K562 (cell line): ENCODE measurements around the gene LST1. TPM values are rescaled to one million over a fixed set of nuclear protein-coding genes. Genes with fewer than 3 reads are reported as not detected.

Experiments used
- CREBBP ChIP-seq: IDR thresholded peaks from one replicate; pipeline ENCODE4 v1.6.1; 2012; ENCODE audit warnings: low read depth, mild to moderate bottlenecking, control low read depth, inconsistent platforms, low read length
- CTCFL ChIP-seq: IDR thresholded peaks from 2 replicates; pipeline ENCODE4 v1.6.1; 2011; ENCODE audit warnings: borderline replicate concordance, low read depth, mild to moderate bottlenecking, moderate library complexity, low read length; ENCODE audit not compliant: insufficient read depth, poor library complexity, severe bottlenecking
- ERF ChIP-seq: fragments of 450-650 bp; formaldehyde crosslinking; IDR thresholded peaks from 2 replicates; pipeline ENCODE4 v1.4.0; 2020; ENCODE audit warnings: mild to moderate bottlenecking, mixed read lengths
- ESRRA ChIP-seq: fragments of 450-650 bp; IDR thresholded peaks from 2 replicates; pipeline ENCODE4 v1.6.1; 2014; ENCODE audit warnings: low read depth, mild to moderate bottlenecking, moderate library complexity, borderline replicate concordance
- FOXM1 ChIP-seq, 2 experiments: fragments of 450-650 bp in 1 of 2; sonication (generic) in 1 of 2; formaldehyde crosslinking in 1 of 2; IDR thresholded peaks; 2 replicates each; pipeline versions ENCODE4 v1.6.1 to v1.9.0; 2017 to 2022; ENCODE audit warnings: low read depth in 2 of 2, mild to moderate bottlenecking in 2 of 2, missing genetic modification reagents in 1 of 2, moderate library complexity in 1 of 2
- HDGF ChIP-seq: fragments of 450-650 bp; IDR thresholded peaks from 2 replicates; pipeline ENCODE4 v1.6.1; 2016
- ILK ChIP-seq: fragments of 450-650 bp; IDR thresholded peaks from 2 replicates; pipeline ENCODE4 v1.6.1; 2016; ENCODE audit warnings: missing genetic modification characterization, low read depth, mild to moderate bottlenecking, missing compliant biosample characterization, moderate library complexity, borderline replicate concordance
- IRF9 ChIP-seq: fragments of 450-650 bp; IDR thresholded peaks from 2 replicates; pipeline ENCODE4 v1.6.1; 2016; ENCODE audit warnings: missing biosample characterization, missing genetic modification characterization
- KDM1A ChIP-seq, 2 experiments: fragments of 450-650 bp; IDR thresholded peaks; 2 replicates each; pipeline ENCODE4 v1.6.1; 2016; ENCODE audit warnings: mild to moderate bottlenecking in 2 of 2
- KDM2B ChIP-seq: fragments of 250-450 bp; sonication (Bioruptor Pico); IDR thresholded peaks from 2 replicates; pipeline ENCODE4 v1.8.0; 2021; ENCODE audit warnings: mild to moderate bottlenecking, moderate library complexity
- MAFF ChIP-seq: IDR thresholded peaks from 2 replicates; pipeline ENCODE4 v1.6.1; 2012; ENCODE audit warnings: low read length, improper control_type of control experiment
- NR2F6 ChIP-seq: fragments of 450-650 bp; formaldehyde crosslinking; IDR thresholded peaks from 2 replicates; pipeline ENCODE4 v1.4.0; 2020; ENCODE audit warnings: mild to moderate bottlenecking
- PHTF2 ChIP-seq: fragments of 250-450 bp; sonication (Bioruptor Pico); IDR thresholded peaks from 2 replicates; pipeline ENCODE4 v1.5.0; 2021; ENCODE audit warnings: mild to moderate bottlenecking
- SMARCA4 ChIP-seq: fragments of 450-650 bp; IDR thresholded peaks from 2 replicates; pipeline ENCODE4 v1.6.1; 2016
- SRSF9 ChIP-seq: fragments of 200-400 bp; formaldehyde crosslinking; IDR thresholded peaks from 2 replicates; pipeline ENCODE4 v1.6.1; 2017; ENCODE audit warnings: low read depth, low read length, borderline replicate concordance
- TFAP4 ChIP-seq: sonication (generic); formaldehyde crosslinking; IDR thresholded peaks from 2 replicates; pipeline ENCODE4 v1.8.0; 2022; ENCODE audit warnings: missing genetic modification reagents, mild to moderate bottlenecking, moderate library complexity, borderline replicate concordance
- TRIM28 ChIP-seq: fragments of 450-650 bp; IDR thresholded peaks from 2 replicates; pipeline ENCODE4 v1.6.1; 2017
- ZBTB17 ChIP-seq: fragments of 450-650 bp; formaldehyde crosslinking; IDR thresholded peaks from 2 replicates; pipeline ENCODE4 v1.4.0; 2020; ENCODE audit warnings: mild to moderate bottlenecking
- ZNF57 ChIP-seq: fragments of 450-650 bp; formaldehyde crosslinking; IDR thresholded peaks from 2 replicates; pipeline ENCODE4 v1.4.0; 2020; ENCODE audit warnings: mild to moderate bottlenecking, moderate library complexity
- polyA plus RNA-seq, 8 experiments: library from polyadenylated mRNA; depleted of rRNA in 4 of 8; stranded (reverse) in 5 of 8; unstranded in 3 of 8; fragments of >200 nt; fragmentation: Nextera tagmentation in 2 of 8; fragmentation: Illumina TruSeq in 1 of 8; extraction: Ambion mirVana in 2 of 8; extraction: Trizol in 1 of 8; gene quantifications; 2 replicates each; pipeline versions ENCODE4 v1.2.1 to v1.2.3, GENCODE V29; 2011 to 2014; ENCODE audit warnings: inconsistent platforms in 1 of 8, missing spikeins in 1 of 8
- total RNA-seq, 7 experiments: library from RNA; depleted of rRNA in 6 of 7; stranded (reverse); fragments of >200 nt in 6 of 7; fragmentation: Illumina TruSeq in 2 of 7; extraction: Trizol in 2 of 7; gene quantifications; 2 replicates each; pipeline versions ENCODE4 v1.2.1 to v1.2.3, GENCODE V29; 2011 to 2021; ENCODE audit warnings: low replicate concordance in 1 of 7
- TF ChIP-seq, protein P1 (sequence below): sonication (generic); formaldehyde crosslinking; IDR thresholded peaks from 2 replicates; pipeline ENCODE4 v1.8.1; 2023; ENCODE audit warnings: mild to moderate bottlenecking, missing genetic modification reagents
- TF ChIP-seq, protein P2 (sequence below): fragments of 250-450 bp; sonication (Bioruptor Pico); IDR thresholded peaks from 2 replicates; pipeline ENCODE4 v1.4.0; 2020; ENCODE audit warnings: mild to moderate bottlenecking

Gene LST1
- total and polyA plus RNA-seq, 9 of the 15 experiments (the other 6 are each of a cell fraction or from before 2014, with no cell fraction given) = 0.82 to 7.8 (median 1.7) TPM

GRCh38 chr6:31580807-31581433 is 5.2 kb upstream of the LST1 start (continued):
- TF ChIP-seq CTCFL = peak; percentile 94
- TF ChIP-seq ESRRA = no peak
- TF ChIP-seq SMARCA4 = 0 out of 2 replicates have a peak, but pooled peaks have one; percentile 54
- TF ChIP-seq ZNF57 = no peak
- TF ChIP-seq PHTF2 = no peak
- TF ChIP-seq IRF9 (tag) = no peak
- no peak for TF ChIP-seq FOXM1 (IDR thresholded peaks at IDR 0.05; ENCODE audit: low read depth)
- TF ChIP-seq FOXM1 (CRISPR knock-in tag; IDR thresholded peaks at IDR 0.05; ENCODE audit: low read depth) = 0 out of 2 replicates have a peak, but pooled peaks have one; percentile 62
- peak; percentile 70 for TF ChIP-seq KDM2B (CRISPR knock-in tag)
- no peak for TF ChIP-seq KDM1A (IDR thresholded peaks at IDR 0.05)
- TF ChIP-seq ZBTB17 = no peak; the same call in none of the 2 replicates
- TF ChIP-seq TRIM28 = no peak
- TF ChIP-seq CREBBP = no peak
- TF ChIP-seq ERF (CRISPR knock-in tag) = peak; percentile 77
- peak; percentile 82 for TF ChIP-seq TFAP4 (CRISPR knock-in tag)
- TF ChIP-seq, protein P1, sequence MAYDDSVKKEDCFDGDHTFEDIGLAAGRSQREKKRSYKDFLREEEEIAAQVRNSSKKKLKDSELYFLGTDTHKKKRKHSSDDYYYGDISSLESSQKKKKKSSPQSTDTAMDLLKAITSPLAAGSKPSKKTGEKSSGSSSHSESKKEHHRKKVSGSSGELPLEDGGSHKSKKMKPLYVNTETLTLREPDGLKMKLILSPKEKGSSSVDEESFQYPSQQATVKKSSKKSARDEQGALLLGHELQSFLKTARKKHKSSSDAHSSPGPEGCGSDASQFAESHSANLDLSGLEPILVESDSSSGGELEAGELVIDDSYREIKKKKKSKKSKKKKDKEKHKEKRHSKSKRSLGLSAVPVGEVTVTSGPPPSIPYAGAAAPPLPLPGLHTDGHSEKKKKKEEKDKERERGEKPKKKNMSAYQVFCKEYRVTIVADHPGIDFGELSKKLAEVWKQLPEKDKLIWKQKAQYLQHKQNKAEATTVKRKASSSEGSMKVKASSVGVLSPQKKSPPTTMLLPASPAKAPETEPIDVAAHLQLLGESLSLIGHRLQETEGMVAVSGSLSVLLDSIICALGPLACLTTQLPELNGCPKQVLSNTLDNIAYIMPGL = no peak; the same call in none of the 2 replicates
- no peak for TF ChIP-seq NR2F6
- no peak for TF ChIP-seq MAFF
- TF ChIP-seq SRSF9 = no peak
- TF ChIP-seq, protein P2, sequence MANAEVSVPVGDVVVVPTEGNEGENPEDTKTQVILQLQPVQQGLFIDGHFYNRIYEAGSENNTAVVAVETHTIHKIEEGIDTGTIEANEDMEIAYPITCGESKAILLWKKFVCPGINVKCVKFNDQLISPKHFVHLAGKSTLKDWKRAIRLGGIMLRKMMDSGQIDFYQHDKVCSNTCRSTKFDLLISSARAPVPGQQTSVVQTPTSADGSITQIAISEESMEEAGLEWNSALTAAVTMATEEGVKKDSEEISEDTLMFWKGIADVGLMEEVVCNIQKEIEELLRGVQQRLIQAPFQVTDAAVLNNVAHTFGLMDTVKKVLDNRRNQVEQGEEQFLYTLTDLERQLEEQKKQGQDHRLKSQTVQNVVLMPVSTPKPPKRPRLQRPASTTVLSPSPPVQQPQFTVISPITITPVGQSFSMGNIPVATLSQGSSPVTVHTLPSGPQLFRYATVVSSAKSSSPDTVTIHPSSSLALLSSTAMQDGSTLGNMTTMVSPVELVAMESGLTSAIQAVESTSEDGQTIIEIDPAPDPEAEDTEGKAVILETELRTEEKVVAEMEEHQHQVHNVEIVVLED = peak; percentile 56; the same call in 1 of the 2 replicates
- no peak for TF ChIP-seq ILK
- no peak; the same call in 1 of the 2 replicates for TF ChIP-seq HDGF
